Measurements from ENCODE around the gene PLEKHG4B. TPM values are rescaled to one million over a fixed set of nuclear protein-coding genes. Genes with fewer than 3 reads are reported as not detected.
A peak's percentile ranks its signal among the peaks of the same experiment; 100 is the strongest.

The PLEKHG4B gene
- total RNA-seq, 2 donors from 2014 or later = 0.55 TPM; not detected in 1

DNA sequence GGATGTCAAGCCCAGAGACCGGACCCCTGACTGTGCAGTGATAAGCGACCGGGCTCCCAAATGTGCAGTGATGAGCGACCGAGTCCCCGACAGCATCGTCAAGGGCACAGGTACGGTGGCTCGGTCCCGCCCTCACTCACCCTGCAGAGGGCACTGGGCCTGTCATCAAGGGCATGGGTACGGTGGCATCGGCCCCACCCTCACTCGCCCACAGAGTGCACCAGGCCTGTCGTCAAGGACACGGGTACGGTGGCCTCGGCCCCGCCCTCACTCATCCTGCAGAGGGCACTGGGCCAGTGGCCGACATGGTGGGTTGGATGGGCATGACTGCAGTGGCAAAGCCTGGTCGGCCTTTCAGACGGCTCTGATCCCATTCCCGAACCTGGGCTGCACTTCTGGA is 89.6 kb downstream of the PLEKHG4B start:
- peaks cover 44% of the 10 kb centered on the region for H3K27me3 Mint-ChIP-seq
- no peak overlapping the region for H3K4me3 Mint-ChIP-seq
- no peaks in the 10 kb centered on the region for H3K4me1 Mint-ChIP-seq
- peaks cover 3% of the 10 kb centered on the region for H3K36me3 Mint-ChIP-seq (ENCODE audit: low read depth)
- H3K9me3 ChIP-seq (ENCODE audit: control insufficient read depth, low read length, poor library complexity, severe bottlenecking) = no peaks in the 10 kb centered on the region
- ATAC-seq = no peak
- H3K27ac Mint-ChIP-seq = no peak overlapping the region
- DNase-seq = no peak

GRCh38 chr5:182126-182525 is 90.2 kb downstream of the PLEKHG4B start:
- ATAC-seq (no peak), DNase-seq (no peak)
- H3K4me3 Mint-ChIP-seq = no peak overlapping the region
- no peak overlapping the region for H3K27ac Mint-ChIP-seq
- peaks cover 3% of the 10 kb centered on the region for H3K36me3 Mint-ChIP-seq (ENCODE audit: low read depth)
- H3K27me3 Mint-ChIP-seq = peaks cover 42% of the 10 kb centered on the region
- no peaks in the 10 kb centered on the region for H3K9me3 ChIP-seq (ENCODE audit: control insufficient read depth, low read length, poor library complexity, severe bottlenecking)
- H3K4me1 Mint-ChIP-seq = no peaks in the 10 kb centered on the region

- no peak for DNase-seq
- H3K4me3 Mint-ChIP-seq = no peak overlapping the region
- no peaks in the 10 kb centered on the region for H3K9me3 ChIP-seq (ENCODE audit: control insufficient read depth, low read length, poor library complexity, severe bottlenecking)
- no peak overlapping the region for H3K27ac Mint-ChIP-seq
- H3K4me1 Mint-ChIP-seq = peaks cover 6% of the 10 kb centered on the region
- ATAC-seq = no peak
- H3K27me3 Mint-ChIP-seq = peaks cover 33% of the 10 kb centered on the region
- peaks cover 3% of the 10 kb centered on the region for H3K36me3 Mint-ChIP-seq (ENCODE audit: low read depth)
Measured at GRCh38 chr5:184471-184870, 92.5 kb downstream of the PLEKHG4B start.

GRCh38 chr5:185095-186070 is 93.4 kb downstream of the PLEKHG4B start:
- DNase-seq (no peak), ATAC-seq (no peak)
- H3K9me3 ChIP-seq (ENCODE audit: control insufficient read depth, low read length, poor library complexity, severe bottlenecking) = no peaks in the 10 kb centered on the region
- Mint-ChIP-seq H3K27ac (no peak overlapping the region), H3K4me1 (peaks cover 9% of the 10 kb centered on the region), H3K4me3 (no peak overlapping the region), H3K27me3 (peaks cover 26% of the 10 kb centered on the region), H3K36me3 (ENCODE audit: low read depth) (peaks cover 3% of the 10 kb centered on the region)

DNA sequence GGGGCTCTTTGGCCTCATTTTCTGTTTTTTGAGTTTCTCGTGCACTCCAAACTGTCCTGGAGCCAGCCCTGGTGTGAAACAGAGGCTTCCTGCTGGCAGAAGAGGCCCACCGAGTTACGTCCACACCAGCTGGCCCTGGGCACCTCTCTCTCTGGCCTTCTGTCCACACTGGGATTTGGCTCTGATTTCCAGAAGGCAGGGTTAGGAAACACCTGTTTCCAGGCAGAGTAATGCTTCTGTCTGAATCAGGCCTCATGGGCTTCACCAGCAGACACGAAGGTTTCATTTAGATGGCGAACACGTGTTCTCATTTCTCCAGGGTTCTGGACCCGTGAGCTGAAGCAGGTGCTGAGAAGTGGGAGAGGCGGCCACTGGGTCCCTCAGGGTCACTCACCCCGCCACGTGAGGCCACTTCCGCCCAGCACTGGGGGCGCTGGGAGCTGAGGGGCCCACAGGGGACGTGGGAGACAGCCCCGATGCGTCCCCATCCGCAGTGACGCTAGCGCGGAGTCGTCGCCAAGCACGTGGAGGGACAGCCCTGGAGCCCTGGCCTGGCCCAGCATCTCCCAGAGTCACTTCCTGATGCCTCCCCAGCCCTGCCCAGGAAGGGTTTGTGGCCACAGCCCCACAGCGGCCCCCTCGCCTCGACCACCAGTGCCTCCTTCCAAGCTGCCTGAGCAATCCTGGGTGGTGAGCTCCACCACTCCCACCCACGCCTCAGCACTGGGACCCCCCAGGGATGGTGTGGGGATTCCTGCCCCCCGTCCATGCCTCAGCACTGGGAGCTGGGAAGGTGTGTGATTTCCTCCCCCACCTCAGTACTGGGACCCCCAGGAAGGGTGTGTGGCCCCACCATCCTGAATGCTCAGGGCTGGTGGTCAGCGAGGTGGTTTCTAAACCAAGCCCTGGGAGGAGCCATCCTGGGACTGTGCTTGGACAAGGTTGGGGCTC is 94.4 kb downstream of the PLEKHG4B start:
- Mint-ChIP-seq H3K36me3 (ENCODE audit: low read depth) (peaks cover 3% of the 10 kb centered on the region), H3K4me1 (peaks cover 10% of the 10 kb centered on the region), H3K4me3 (no peak overlapping the region), H3K27me3 (peaks cover 19% of the 10 kb centered on the region), H3K27ac (no peak overlapping the region)
- DNase-seq (no peak), ATAC-seq (no peak)
- no peaks in the 10 kb centered on the region for H3K9me3 ChIP-seq (ENCODE audit: control insufficient read depth, low read length, poor library complexity, severe bottlenecking)

GRCh38 chr5:187042-187431 is 95.1 kb downstream of the PLEKHG4B start:
- no peaks in the 10 kb centered on the region for H3K9me3 ChIP-seq (ENCODE audit: control insufficient read depth, low read length, poor library complexity, severe bottlenecking)
- H3K36me3 Mint-ChIP-seq (ENCODE audit: low read depth) = peaks cover 1% of the 10 kb centered on the region
- peaks cover 13% of the 10 kb centered on the region for H3K27me3 Mint-ChIP-seq
- ATAC-seq = no peak
- no peak overlapping the region for H3K27ac Mint-ChIP-seq
- DNase-seq = no peak
- H3K4me3 Mint-ChIP-seq = no peak overlapping the region
- peaks cover 10% of the 10 kb centered on the region for H3K4me1 Mint-ChIP-seq

- DNase-seq (no peak), ATAC-seq (no peak)
- no peak overlapping the region for H3K4me3 Mint-ChIP-seq
- peaks cover 5% of the 10 kb centered on the region for H3K27me3 Mint-ChIP-seq
- H3K4me1 Mint-ChIP-seq = peaks cover 10% of the 10 kb centered on the region
- H3K36me3 Mint-ChIP-seq (ENCODE audit: low read depth) = no peaks in the 10 kb centered on the region
- H3K27ac Mint-ChIP-seq = no peak overlapping the region
- no peaks in the 10 kb centered on the region for H3K9me3 ChIP-seq (ENCODE audit: control insufficient read depth, low read length, poor library complexity, severe bottlenecking)
Measured at GRCh38 chr5:187617-188451, 95.9 kb downstream of the PLEKHG4B start.

DNA sequence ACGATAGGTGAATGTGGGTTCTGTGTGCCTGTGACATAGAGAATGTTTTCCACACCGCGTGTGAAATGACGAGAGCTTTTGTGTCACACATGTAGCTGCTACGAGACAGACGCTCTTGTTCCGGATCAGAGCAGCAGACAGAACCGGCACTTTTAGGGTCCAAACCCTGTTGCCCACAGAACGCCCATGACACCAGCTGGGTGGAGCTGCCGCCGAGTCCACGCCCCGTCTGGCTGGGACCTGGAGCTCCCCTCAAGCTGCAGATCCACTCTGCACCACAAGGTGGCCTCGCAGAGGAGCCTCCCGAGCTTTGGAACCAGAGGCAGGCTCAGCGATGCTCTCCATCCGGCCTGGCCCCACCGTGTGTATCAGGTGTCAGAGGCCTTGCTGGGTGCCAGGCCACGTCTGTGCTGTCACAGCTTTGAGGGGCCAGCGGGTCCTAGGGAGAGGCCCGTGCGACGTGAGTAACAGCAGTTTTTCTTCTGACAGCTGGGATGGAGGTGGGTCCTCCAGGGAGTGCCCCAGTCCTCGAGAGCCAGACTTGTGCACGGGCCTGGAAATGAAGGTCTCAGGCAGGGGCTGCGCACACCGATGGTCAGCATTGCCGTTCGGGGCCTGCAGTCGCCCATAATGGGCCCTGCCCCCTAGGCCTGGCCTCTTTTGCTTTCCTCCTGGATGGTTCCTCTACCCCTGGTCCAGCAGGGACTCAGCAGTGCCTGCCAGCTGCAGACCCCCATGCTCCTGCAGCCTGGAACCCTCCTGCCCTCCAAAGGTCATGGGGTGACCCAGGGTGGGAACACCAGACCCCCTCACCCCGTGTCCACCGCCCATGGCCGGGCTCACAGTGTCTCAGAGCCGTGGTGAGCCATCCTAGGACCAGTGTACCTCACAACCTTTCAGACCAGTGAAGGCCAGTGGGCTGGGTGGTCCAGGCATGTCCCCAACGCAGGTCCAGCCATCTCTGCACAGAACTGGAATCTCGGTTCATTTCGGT is 96.8 kb downstream of the PLEKHG4B start:
- Mint-ChIP-seq H3K4me3 (peak overlapping the region; percentile 7), H3K27me3 (peaks cover 5% of the 10 kb centered on the region), H3K27ac (no peak overlapping the region), H3K36me3 (ENCODE audit: low read depth) (no peaks in the 10 kb centered on the region), H3K4me1 (peaks cover 10% of the 10 kb centered on the region)
- no peaks in the 10 kb centered on the region for H3K9me3 ChIP-seq (ENCODE audit: control insufficient read depth, low read length, poor library complexity, severe bottlenecking)
- DNase-seq = peak; percentile 68 to 83 (median 71)
- peak; percentile 99 for ATAC-seq

GRCh38 chr5:189486-189885 is 97.5 kb downstream of the PLEKHG4B start:
- Mint-ChIP-seq H3K4me3 (no peak overlapping the region), H3K4me1 (peaks cover 10% of the 10 kb centered on the region), H3K36me3 (ENCODE audit: low read depth) (no peaks in the 10 kb centered on the region), H3K27ac (no peak overlapping the region), H3K27me3 (peaks cover 5% of the 10 kb centered on the region)
- ATAC-seq (no peak), DNase-seq (no peak)
- H3K9me3 ChIP-seq (ENCODE audit: control insufficient read depth, low read length, poor library complexity, severe bottlenecking) = no peaks in the 10 kb centered on the region

GRCh38 chr5:189976-190365 is 98.0 kb downstream of the PLEKHG4B start:
- peak overlapping the region; percentile 72 for H3K27ac Mint-ChIP-seq
- no peaks in the 10 kb centered on the region for H3K9me3 ChIP-seq (ENCODE audit: control insufficient read depth, low read length, poor library complexity, severe bottlenecking)

DNA sequence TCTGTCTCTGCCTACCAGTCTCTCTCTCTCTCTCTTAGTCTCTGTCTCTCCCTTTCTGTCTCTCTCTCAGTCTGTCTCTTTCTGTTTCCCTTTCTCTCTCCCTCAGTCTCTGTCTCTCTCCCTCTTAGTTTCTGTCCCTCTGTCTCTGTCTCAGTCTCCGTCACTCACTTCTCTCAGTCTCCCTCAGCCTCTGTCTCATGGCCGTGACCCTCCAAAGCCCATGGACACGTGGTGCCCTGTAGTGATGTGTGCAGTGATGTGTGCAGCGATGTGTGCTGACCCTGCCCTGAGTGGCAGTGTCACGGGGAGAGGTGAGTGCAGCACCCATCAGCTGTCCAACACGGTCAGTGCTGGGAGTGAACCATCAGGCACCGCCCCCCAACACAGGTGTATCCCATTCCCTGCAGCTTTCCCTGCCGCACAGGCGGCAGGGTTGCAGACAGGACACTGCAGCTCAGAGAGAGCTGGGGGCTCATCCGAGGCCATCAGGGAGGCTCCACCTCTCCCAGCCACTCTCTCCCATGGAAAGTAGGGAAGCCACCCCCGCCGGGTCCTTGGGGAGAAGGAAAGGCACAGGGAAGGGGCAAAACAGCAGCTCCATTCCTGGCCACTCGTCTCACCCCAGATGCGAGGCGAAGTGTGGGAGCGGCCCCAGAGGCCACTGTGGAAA is 98.5 kb downstream of the PLEKHG4B start:
- DNase-seq = no peak
- no peaks in the 10 kb centered on the region for H3K9me3 ChIP-seq (ENCODE audit: control insufficient read depth, low read length, poor library complexity, severe bottlenecking)
- H3K36me3 Mint-ChIP-seq (ENCODE audit: low read depth) = no peaks in the 10 kb centered on the region
- peaks cover 10% of the 10 kb centered on the region for H3K4me1 Mint-ChIP-seq
- H3K27ac Mint-ChIP-seq = peak overlapping the region; percentile 72
- no peak for ATAC-seq
- peaks cover 5% of the 10 kb centered on the region for H3K27me3 Mint-ChIP-seq
- no peak overlapping the region for H3K4me3 Mint-ChIP-seq

More at GRCh38 chr5:189976-190365, 98.0 kb downstream of the PLEKHG4B start:
- no peak overlapping the region for H3K4me3 Mint-ChIP-seq
- H3K36me3 Mint-ChIP-seq (ENCODE audit: low read depth) = no peaks in the 10 kb centered on the region
- H3K4me1 Mint-ChIP-seq = peaks cover 10% of the 10 kb centered on the region
- ATAC-seq (no peak), DNase-seq (no peak)
- H3K27me3 Mint-ChIP-seq = peaks cover 5% of the 10 kb centered on the region
